Hepatocyte (in vitro differentiated cells): ENCODE results near the gene SLC66A2. TPM values are rescaled to one million over a fixed set of nuclear protein-coding genes. Genes with fewer than 3 reads are reported as not detected.
"Not testable (repeated sequence)": the region's sequence is repeated elsewhere in the genome, so short reads cannot be mapped to it uniquely, and the experiment has no call there.

Source experiments
- DNase-seq: peaks from one replicate; pipeline ENCODE4 v3.0.0-alpha.2; 2016; ENCODE audit warnings: low spot score
- H2AFZ ChIP-seq: fragments of 200-600 bp; sonication (generic); 2 replicates; pipeline ENCODE4 v1.6.0; 2016; ENCODE audit warnings: antibody characterized with exemption, mild to moderate bottlenecking
- H3K27ac ChIP-seq: fragments of 200-600 bp; sonication (generic); 2 replicates; pipeline ENCODE4 v1.5.1; 2016; ENCODE audit warnings: mild to moderate bottlenecking
- H3K27me3 ChIP-seq: fragments of 200-600 bp; sonication (generic); 2 replicates; pipeline ENCODE4 v1.6.1; 2016
- H3K36me3 ChIP-seq: fragments of 200-600 bp; sonication (generic); replicated peaks from 2 replicates; pipeline ENCODE4 v1.5.1; 2016; ENCODE audit warnings: low read depth; ENCODE audit not compliant: insufficient read depth
- H3K4me1 ChIP-seq: fragments of 200-600 bp; sonication (generic); 2 replicates; pipeline ENCODE4 v1.5.1; 2016; ENCODE audit warnings: mild to moderate bottlenecking, moderate library complexity; ENCODE audit not compliant: insufficient read depth
- H3K4me2 ChIP-seq: fragments of 200-600 bp; sonication (generic); 2 replicates; pipeline ENCODE4 v1.6.0; 2016
- H3K4me3 ChIP-seq: fragments of 200-600 bp; sonication (generic); 2 replicates; pipeline ENCODE4 v1.5.1; 2016; ENCODE audit warnings: mild to moderate bottlenecking
- H3K79me2 ChIP-seq: fragments of 200-600 bp; sonication (generic); 2 replicates; pipeline ENCODE4 v1.6.0; 2017; ENCODE audit warnings: mild to moderate bottlenecking
- H3K9me2 ChIP-seq: fragments of 200-600 bp; sonication (generic); replicated peaks from 2 replicates; pipeline ENCODE4 v1.6.0; 2017; ENCODE audit warnings: mild to moderate bottlenecking; ENCODE audit not compliant: insufficient read depth
- H3K9me3 ChIP-seq: fragments of 200-600 bp; sonication (generic); 2 replicates; pipeline ENCODE4 v1.5.1; 2016; ENCODE audit warnings: low read depth, mild to moderate bottlenecking
- H4K20me1 ChIP-seq: fragments of 200-600 bp; sonication (generic); 2 replicates; pipeline ENCODE4 v1.6.0; 2016; ENCODE audit warnings: mild to moderate bottlenecking; ENCODE audit not compliant: insufficient read depth, poor library complexity, severe bottlenecking
- CTCF ChIP-seq: fragments of 200-600 bp; sonication (generic); IDR thresholded peaks from 2 replicates; pipeline ENCODE4 v1.5.1; 2016; ENCODE audit warnings: antibody characterized with exemption, mild to moderate bottlenecking; ENCODE audit not compliant: poor library complexity
- EZH2 ChIP-seq: fragments of 200-600 bp; sonication (generic); IDR thresholded peaks from 2 replicates; pipeline ENCODE4 v1.6.1; 2016; ENCODE audit warnings: antibody characterized with exemption, mild to moderate bottlenecking, borderline replicate concordance
- EZH2phosphoT487 ChIP-seq: fragments of 200-600 bp; sonication (generic); IDR thresholded peaks from one replicate; pipeline ENCODE4 v1.6.1; 2018; ENCODE audit warnings: antibody characterized with exemption, mild to moderate bottlenecking, low read depth, moderate library complexity; ENCODE audit not compliant: unreplicated experiment, severe bottlenecking
- WGBS: methylation state at CpG from one replicate; pipeline ENCODE4 v1.1.6; 2016; ENCODE audit warnings: low lambda C conversion rate; ENCODE audit errors: missing lambda C conversion rate; 5-methylcytosine and 5-hydroxymethylcytosine counted together
- polyA plus RNA-seq: library from polyadenylated mRNA; unstranded; fragments of >200 nt; fragmentation: Nextera tagmentation; extraction: Ambion mirVana; gene quantifications from 2 replicates; pipeline ENCODE4 v1.2.1, GENCODE V29; 2016
- total RNA-seq: library from RNA; depleted of rRNA; stranded (reverse); fragments of >200 nt; gene quantifications from 2 replicates; pipeline ENCODE4 v1.2.3, GENCODE V29; 2014

The SLC66A2 gene
- total and polyA plus RNA-seq, 2 experiments from 2014 or later = 31.1 to 36.5 TPM

DNA sequence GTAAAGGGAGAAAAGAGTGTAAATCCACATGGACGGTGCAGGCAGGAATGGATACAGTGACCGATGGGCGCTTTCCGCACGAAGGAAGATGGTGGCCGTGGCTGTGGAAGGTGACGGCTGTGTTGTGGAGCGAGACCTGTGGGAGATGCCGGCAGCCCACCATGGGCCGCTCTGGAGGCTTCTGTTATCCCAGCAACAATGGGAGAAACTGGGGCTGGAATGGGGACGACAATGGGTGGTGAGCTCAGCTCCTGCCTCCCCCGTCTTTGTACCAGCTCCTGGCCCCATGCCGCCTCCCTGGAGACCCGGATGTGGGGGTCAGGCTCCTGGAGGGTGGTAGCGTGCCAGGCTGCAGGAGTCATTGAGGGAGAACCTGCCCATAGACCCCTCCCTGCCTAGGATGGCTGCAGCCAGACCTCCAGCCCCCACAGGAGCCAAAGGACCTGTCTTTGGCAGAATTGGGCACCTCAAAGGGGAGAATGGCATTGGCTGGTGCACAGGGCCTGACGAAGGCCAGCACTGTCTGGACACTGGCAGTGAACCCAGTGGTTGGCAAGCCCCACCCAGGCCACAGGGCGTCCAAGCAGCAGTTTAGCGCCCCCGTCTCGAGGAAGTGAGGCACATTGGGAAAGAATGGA is 72.6 kb downstream of the SLC66A2 start:
- TF ChIP-seq CTCF (no peak), EZH2phosphoT487 (no peak), EZH2 (no peak)
- H3K4me1 ChIP-seq = no peaks in the 10 kb centered on the region
- H3K79me2 ChIP-seq = no peaks in the 10 kb centered on the region
- 91% methylated on average over 20 of the region's 20 CpGs for WGBS
- no peaks in the 10 kb centered on the region for H3K36me3 ChIP-seq
- H3K27ac ChIP-seq = no peak overlapping the region
- no peak overlapping the region for H3K4me3 ChIP-seq
- H3K4me2 ChIP-seq = no peak overlapping the region
- H4K20me1 ChIP-seq = no peaks in the 10 kb centered on the region
- no peak overlapping the region for H2AFZ ChIP-seq
- no peaks in the 10 kb centered on the region for H3K27me3 ChIP-seq
- H3K9me2 ChIP-seq = no peaks in the 10 kb centered on the region
- no peak for DNase-seq
- no peaks in the 10 kb centered on the region for H3K9me3 ChIP-seq

GRCh38 chr18:79878246-79878645 is 73.2 kb downstream of the SLC66A2 start:
- H3K9me3 ChIP-seq, H2AFZ ChIP-seq, H3K9me2 ChIP-seq, H4K20me1 ChIP-seq, H3K27me3 ChIP-seq, H3K4me2 ChIP-seq, H3K27ac ChIP-seq, H3K79me2 ChIP-seq, DNase-seq, H3K4me3 ChIP-seq, H3K36me3 ChIP-seq, H3K4me1 ChIP-seq: not testable (repeated sequence)
- 94% methylated on average over 16 of the region's 25 CpGs for WGBS

GRCh38 chr18:79877163-79878091 is 74.0 kb downstream of the SLC66A2 start:
- H3K9me3 ChIP-seq = no peaks in the 10 kb centered on the region
- 70% methylated on average over 38 of the region's 38 CpGs for WGBS
- no peaks in the 10 kb centered on the region for H4K20me1 ChIP-seq
- H3K4me2 ChIP-seq = no peak overlapping the region
- TF ChIP-seq CTCF = no peak
- TF ChIP-seq EZH2 = no peak
- no peak for TF ChIP-seq EZH2phosphoT487
- no peaks in the 10 kb centered on the region for H3K36me3 ChIP-seq
- H3K27ac ChIP-seq = no peak overlapping the region
- H3K79me2 ChIP-seq = no peaks in the 10 kb centered on the region
- H3K9me2 ChIP-seq = no peaks in the 10 kb centered on the region
- no peak for DNase-seq
- no peaks in the 10 kb centered on the region for H3K27me3 ChIP-seq
- no peak overlapping the region for H2AFZ ChIP-seq
- no peak overlapping the region for H3K4me3 ChIP-seq
- H3K4me1 ChIP-seq = no peaks in the 10 kb centered on the region

- TF ChIP-seq EZH2 = no peak
- no peaks in the 10 kb centered on the region for H3K9me2 ChIP-seq
- H3K79me2 ChIP-seq = no peaks in the 10 kb centered on the region
- H3K27ac ChIP-seq = no peak overlapping the region
- H3K4me1 ChIP-seq = no peaks in the 10 kb centered on the region
- H3K9me3 ChIP-seq = no peaks in the 10 kb centered on the region
- no peaks in the 10 kb centered on the region for H3K36me3 ChIP-seq
- H4K20me1 ChIP-seq = no peaks in the 10 kb centered on the region
- H2AFZ ChIP-seq = no peak overlapping the region
- H3K4me2 ChIP-seq = no peak overlapping the region
- H3K27me3 ChIP-seq = no peaks in the 10 kb centered on the region
- DNase-seq = no peak
- no peak overlapping the region for H3K4me3 ChIP-seq
- 89% methylated on average over 16 of the region's 16 CpGs for WGBS
These were observed 75.0 kb downstream of the SLC66A2 start for GRCh38 chr18:79876497-79876896.
